Measurements from ENCODE around the gene PODN.

The PODN gene

GRCh38 chr1:53115403-53116306, 53.6 kb downstream of the PODN start:
- DNase-seq (ENCODE audit: low spot score) = peak; percentile 85

GRCh38 chr1:53116307-53116810, 54.3 kb downstream of the PODN start:
- DNase-seq (ENCODE audit: low spot score) = no peak

GRCh38 chr1:53116933-53117600, 55.1 kb downstream of the PODN start:
- no peak for DNase-seq (ENCODE audit: low spot score)

- DNase-seq (ENCODE audit: low spot score) = no peak
These were observed 55.8 kb downstream of the PODN start for GRCh38 chr1:53117836-53118235.

- DNase-seq (ENCODE audit: low spot score) = no peak
These were observed 58.6 kb downstream of the PODN start for GRCh38 chr1:53120659-53121058.

- no peak for DNase-seq (ENCODE audit: low spot score)
These were observed 59.5 kb downstream of the PODN start for GRCh38 chr1:53121319-53122172.

- no peak for DNase-seq (ENCODE audit: low spot score)
These were observed 60.3 kb downstream of the PODN start for GRCh38 chr1:53122201-53122885.

- DNase-seq (ENCODE audit: low spot score) = no peak
These were observed 61.0 kb downstream of the PODN start for GRCh38 chr1:53122961-53123413.

GRCh38 chr1:53123453-53124140, 61.6 kb downstream of the PODN start:
- DNase-seq (ENCODE audit: low spot score) = no peak

GRCh38 chr1:53125122-53125521, 63.1 kb downstream of the PODN start:
- no peak for DNase-seq (ENCODE audit: low spot score)

- DNase-seq (ENCODE audit: low spot score) = no peak
These were observed 63.8 kb downstream of the PODN start for GRCh38 chr1:53125623-53126360.

- no peak for DNase-seq (ENCODE audit: low spot score)
These were observed 64.5 kb downstream of the PODN start for GRCh38 chr1:53126495-53126894.

- no peak for DNase-seq (ENCODE audit: low spot score)
These were observed 65.5 kb downstream of the PODN start for GRCh38 chr1:53127546-53127945.

- no peak for DNase-seq (ENCODE audit: low spot score)
These were observed 66.4 kb downstream of the PODN start for GRCh38 chr1:53128401-53128800.

GRCh38 chr1:53129891-53130597, 68.0 kb downstream of the PODN start:
- DNase-seq (ENCODE audit: low spot score) = no peak

- no peak for DNase-seq (ENCODE audit: low spot score)
These were observed 68.5 kb downstream of the PODN start for GRCh38 chr1:53130598-53130877.

GRCh38 chr1:53130878-53131589, 69.0 kb downstream of the PODN start:
- no peak for DNase-seq (ENCODE audit: low spot score)

GRCh38 chr1:53131590-53131938, 69.6 kb downstream of the PODN start:
- DNase-seq (ENCODE audit: low spot score) = no peak

GRCh38 chr1:53132176-53132575, 70.2 kb downstream of the PODN start:
- no peak for DNase-seq (ENCODE audit: low spot score)
